H9 (cell line): ENCODE data around the gene FBXL22. TPM values are rescaled to one million over a fixed set of nuclear protein-coding genes. Genes with fewer than 3 reads are reported as not detected.

ENCODE experiments used
- DNase-seq: peaks from one replicate; pipeline ENCODE4 v3.0.0-alpha.2; 2017
- H2AFZ ChIP-seq: one replicate; pipeline ENCODE4 v1.6.1; 2013; ENCODE audit warnings: mild to moderate bottlenecking, low read length, control low read depth, moderate library complexity
- H2AK5ac ChIP-seq: 2 replicates; pipeline ENCODE4 v1.6.1; 2013; ENCODE audit warnings: low read length, control low read depth, mixed read lengths; ENCODE audit not compliant: insufficient read length
- H2BK120ac ChIP-seq: one replicate; pipeline ENCODE4 v1.6.1; 2013; ENCODE audit warnings: low read depth, mild to moderate bottlenecking, low read length, control low read depth, inconsistent platforms; ENCODE audit not compliant: poor library complexity, severe bottlenecking
- H2BK12ac ChIP-seq: 2 replicates; pipeline ENCODE4 v1.6.1; 2013; ENCODE audit warnings: low read length, control low read depth, mixed read lengths, low read depth; ENCODE audit not compliant: insufficient read length
- H2BK15ac ChIP-seq: 2 replicates; pipeline ENCODE4 v1.6.1; 2013; ENCODE audit warnings: low read depth, low read length, control low read depth
- H2BK20ac ChIP-seq: one replicate; pipeline ENCODE4 v1.6.1; 2013; ENCODE audit warnings: low read depth, mild to moderate bottlenecking, low read length, control low read depth, inconsistent platforms; ENCODE audit not compliant: poor library complexity, severe bottlenecking
- H2BK5ac ChIP-seq: 2 replicates; pipeline ENCODE4 v1.6.1; 2013; ENCODE audit warnings: low read length, control low read depth, mixed read lengths; ENCODE audit not compliant: insufficient read length
- H3K14ac ChIP-seq: 2 replicates; pipeline ENCODE4 v1.6.1; 2013; ENCODE audit warnings: low read length, control low read depth; ENCODE audit not compliant: insufficient read depth
- H3K18ac ChIP-seq: 2 replicates; pipeline ENCODE4 v1.6.1; 2013; ENCODE audit warnings: low read depth, mild to moderate bottlenecking, mixed read lengths, low read length, control low read depth; ENCODE audit not compliant: insufficient read length
- H3K23ac ChIP-seq: 2 replicates; pipeline ENCODE4 v1.6.1; 2013; ENCODE audit warnings: low read length, control low read depth, mixed read lengths, low read depth; ENCODE audit not compliant: insufficient read length
- H3K23me2 ChIP-seq: 2 replicates; pipeline ENCODE4 v1.6.1; 2013; ENCODE audit warnings: low read depth, mild to moderate bottlenecking, mixed read lengths, low read length, control low read depth; ENCODE audit not compliant: insufficient read length, poor library complexity, severe bottlenecking
- H3K27ac ChIP-seq: 2 replicates; pipeline ENCODE4 v1.5.1; 2013; ENCODE audit warnings: low read length, control low read depth, mixed read lengths, low read depth; ENCODE audit not compliant: insufficient read length
- H3K27me3 ChIP-seq: 2 replicates; pipeline ENCODE4 v1.6.1; 2013; ENCODE audit warnings: low read length, control low read depth, inconsistent platforms; ENCODE audit not compliant: insufficient read depth
- H3K4ac ChIP-seq: 2 replicates; pipeline ENCODE4 v1.6.1; 2013; ENCODE audit warnings: low read depth, mild to moderate bottlenecking, control low read depth, inconsistent platforms, low read length, moderate library complexity
- H3K4me1 ChIP-seq: 2 replicates; pipeline ENCODE4 v1.6.1; 2013; ENCODE audit warnings: low read length, control low read depth, inconsistent platforms; ENCODE audit not compliant: insufficient read depth
- H3K4me2 ChIP-seq: 2 replicates; pipeline ENCODE4 v1.6.1; 2013; ENCODE audit warnings: low read length, control low read depth, mixed read lengths; ENCODE audit not compliant: insufficient read length, insufficient read depth
- H3K56ac ChIP-seq: 2 replicates; pipeline ENCODE4 v1.6.1; 2013; ENCODE audit warnings: low read depth, mild to moderate bottlenecking, mixed read lengths, low read length, control low read depth; ENCODE audit not compliant: insufficient read length
- H3K79me1 ChIP-seq: 2 replicates; pipeline ENCODE4 v1.6.1; 2013; ENCODE audit warnings: low read depth, mild to moderate bottlenecking, moderate library complexity, low read length, control low read depth, inconsistent platforms; ENCODE audit not compliant: insufficient read depth, poor library complexity, severe bottlenecking
- H3K79me2 ChIP-seq: 2 replicates; pipeline ENCODE4 v1.6.1; 2013; ENCODE audit warnings: low read length, control low read depth, inconsistent platforms; ENCODE audit not compliant: insufficient read depth
- H3K9ac ChIP-seq: 2 replicates; pipeline ENCODE4 v1.6.1; 2013; ENCODE audit warnings: low read length, control low read depth, mixed read lengths; ENCODE audit not compliant: insufficient read length; ENCODE audit errors: extremely low read depth
- H3K9me3 ChIP-seq: one replicate; pipeline ENCODE4 v1.6.1; 2013; ENCODE audit warnings: low read depth, low read length, inconsistent platforms; ENCODE audit not compliant: control insufficient read depth
- H3T11ph ChIP-seq: one replicate; pipeline ENCODE4 v1.6.1; 2013; ENCODE audit warnings: mild to moderate bottlenecking, low read length, control low read depth, inconsistent platforms
- H4K20me1 ChIP-seq: one replicate; pipeline ENCODE4 v1.6.1; 2013; ENCODE audit not compliant: control insufficient read depth, insufficient read length, insufficient read depth
- H4K5ac ChIP-seq: 2 replicates; pipeline ENCODE4 v1.6.1; 2013; ENCODE audit warnings: low read depth, mild to moderate bottlenecking, mixed read lengths, low read length, control low read depth; ENCODE audit not compliant: insufficient read length
- H4K8ac ChIP-seq: replicated peaks from 2 replicates; pipeline ENCODE4 v1.6.1; 2013; ENCODE audit warnings: low read length, control low read depth, mixed read lengths, low read depth; ENCODE audit not compliant: insufficient read length
- H4K91ac ChIP-seq: 2 replicates; pipeline ENCODE4 v1.6.1; 2013; ENCODE audit warnings: low read depth, mild to moderate bottlenecking, moderate library complexity, mixed read lengths, low read length, control low read depth; ENCODE audit not compliant: insufficient read length
- H3K27ac Mint-ChIP-seq, 3 experiments: 2 replicates in 2 of 3; 3 replicates in 1 of 3; pipeline ENCODE4 v1.8.0; 2020 to 2021; ENCODE audit warnings: mixed read lengths in 3 of 3, mild to moderate bottlenecking in 1 of 3, moderate library complexity in 1 of 3
- H3K27me3 Mint-ChIP-seq: 2 replicates; pipeline ENCODE4 v1.8.0; 2021; ENCODE audit warnings: low read depth, mild to moderate bottlenecking, moderate library complexity, mixed read lengths
- H3K36me3 Mint-ChIP-seq, 3 experiments: 2 replicates in 2 of 3; 3 replicates in 1 of 3; pipeline ENCODE4 v1.8.0; 2020 to 2021; ENCODE audit warnings: low read depth in 3 of 3, mixed read lengths in 3 of 3; ENCODE audit not compliant: insufficient read depth in 1 of 3
- H3K4me1 Mint-ChIP-seq, 2 experiments: 2 replicates each; pipeline ENCODE4 v1.8.0; 2020; ENCODE audit warnings: mixed read lengths in 2 of 2
- H3K4me3 Mint-ChIP-seq, 2 experiments: 2 replicates in 1 of 2; 3 replicates in 1 of 2; pipeline ENCODE4 v1.8.0; 2020 to 2021; ENCODE audit warnings: mild to moderate bottlenecking in 2 of 2, mixed read lengths in 2 of 2, moderate library complexity in 1 of 2
- H3K9me3 Mint-ChIP-seq, 2 experiments: 2 replicates in 1 of 2; 3 replicates in 1 of 2; pipeline ENCODE4 v1.8.0; 2020; ENCODE audit warnings: mild to moderate bottlenecking in 2 of 2, mixed read lengths in 2 of 2, moderate library complexity in 1 of 2
- WGBS: extraction: QIAGEN DNeasy Blood & Tissue Kit; methylation state at CpG from one replicate; pipeline ENCODE4 v1.1.7; 2013; ENCODE audit warnings: missing lambda C conversion rate, low lambda C conversion rate, mixed read lengths; ENCODE audit not compliant: insufficient read length; ENCODE audit errors: extremely low coverage; 5-methylcytosine and 5-hydroxymethylcytosine counted together
- total RNA-seq: library from RNA; stranded (reverse); gene quantifications from 2 replicates; pipeline ENCODE4 v1.2.1, GENCODE V29; 2021
- TF ChIP-seq, protein P1 (sequence below): fragments of 200-600 bp; sonication (generic); conservative IDR thresholded peaks from 3 replicates; pipeline ENCODE4 v1.8.0; 2021; ENCODE audit warnings: antibody characterized with exemption, mild to moderate bottlenecking

Gene FBXL22
- total RNA-seq, 1 experiment from 2014 or later: 0.52 TPM

DNA sequence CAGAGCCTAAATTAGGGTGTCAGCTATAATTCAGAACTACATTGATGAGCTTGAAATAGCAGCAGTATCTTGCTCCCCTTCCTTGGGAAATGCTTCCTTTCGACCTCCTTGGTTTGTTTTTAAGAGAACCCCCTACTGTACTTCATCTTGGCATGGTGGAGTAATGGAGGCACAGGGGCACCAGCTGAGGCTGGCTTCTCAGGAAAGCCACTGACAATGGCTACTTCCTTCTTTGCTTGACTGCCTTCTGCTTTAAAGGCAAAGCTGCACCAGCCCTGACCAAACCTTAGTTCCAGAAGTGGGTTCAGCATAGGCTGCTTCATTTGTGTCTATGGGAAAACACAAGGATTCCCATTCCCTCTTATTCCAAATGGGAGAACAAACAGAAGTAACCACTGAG, 1.5 kb upstream of the FBXL22 start:
- H3K23me2 ChIP-seq: peaks cover 3% of the 10 kb centered on the region
- no peak overlapping the region for H2BK12ac ChIP-seq
- no peak overlapping the region for H3K27ac ChIP-seq
- no peak overlapping the region for H3T11ph ChIP-seq
- no CpG with 5 or more reads among the region's 1 CpG for WGBS
- H3K23ac ChIP-seq: no peak overlapping the region
- no peak overlapping the region for H2AFZ ChIP-seq
- H4K20me1 ChIP-seq: no peaks in the 10 kb centered on the region
- H3K27ac Mint-ChIP-seq: no peak overlapping the region; a peak in 1 of 7 replicates
- no peak overlapping the region for H3K4me3 Mint-ChIP-seq
- no peaks in the 10 kb centered on the region for H3K79me1 ChIP-seq
- H2BK5ac ChIP-seq: no peak overlapping the region
- no peaks in the 10 kb centered on the region for H3K79me2 ChIP-seq
- H3K4me2 ChIP-seq: no peak overlapping the region
- H4K5ac ChIP-seq: no peak overlapping the region
- H3K9me3 ChIP-seq: no peaks in the 10 kb centered on the region
- H3K4ac ChIP-seq: no peak overlapping the region
- peaks cover 6 to 12% (median 10%) of the 10 kb centered on the region in 3 experiments; a peak in 6 of 7 replicates for H3K36me3 Mint-ChIP-seq
- no peak overlapping the region for H2AK5ac ChIP-seq
- no peak overlapping the region for H2BK20ac ChIP-seq
- H4K91ac ChIP-seq: no peak overlapping the region
- peaks cover 10% of the 10 kb centered on the region for H3K27me3 Mint-ChIP-seq
- no peaks in the 10 kb centered on the region; the same call in 1 of the 2 replicates for H3K4me1 ChIP-seq
- H3K14ac ChIP-seq: no peak overlapping the region
- no peak overlapping the region for H3K18ac ChIP-seq
- no peaks in the 10 kb centered on the region for H3K9me3 Mint-ChIP-seq
- H3K4me1 Mint-ChIP-seq: peaks cover 17 to 34% of the 10 kb centered on the region in 2 experiments
- no peak overlapping the region for H2BK15ac ChIP-seq
- no peak for DNase-seq
- H3K27me3 ChIP-seq: no peaks in the 10 kb centered on the region
- H3K9ac ChIP-seq: no peak overlapping the region
- no peak overlapping the region for H4K8ac ChIP-seq
- TF ChIP-seq, protein P1, sequence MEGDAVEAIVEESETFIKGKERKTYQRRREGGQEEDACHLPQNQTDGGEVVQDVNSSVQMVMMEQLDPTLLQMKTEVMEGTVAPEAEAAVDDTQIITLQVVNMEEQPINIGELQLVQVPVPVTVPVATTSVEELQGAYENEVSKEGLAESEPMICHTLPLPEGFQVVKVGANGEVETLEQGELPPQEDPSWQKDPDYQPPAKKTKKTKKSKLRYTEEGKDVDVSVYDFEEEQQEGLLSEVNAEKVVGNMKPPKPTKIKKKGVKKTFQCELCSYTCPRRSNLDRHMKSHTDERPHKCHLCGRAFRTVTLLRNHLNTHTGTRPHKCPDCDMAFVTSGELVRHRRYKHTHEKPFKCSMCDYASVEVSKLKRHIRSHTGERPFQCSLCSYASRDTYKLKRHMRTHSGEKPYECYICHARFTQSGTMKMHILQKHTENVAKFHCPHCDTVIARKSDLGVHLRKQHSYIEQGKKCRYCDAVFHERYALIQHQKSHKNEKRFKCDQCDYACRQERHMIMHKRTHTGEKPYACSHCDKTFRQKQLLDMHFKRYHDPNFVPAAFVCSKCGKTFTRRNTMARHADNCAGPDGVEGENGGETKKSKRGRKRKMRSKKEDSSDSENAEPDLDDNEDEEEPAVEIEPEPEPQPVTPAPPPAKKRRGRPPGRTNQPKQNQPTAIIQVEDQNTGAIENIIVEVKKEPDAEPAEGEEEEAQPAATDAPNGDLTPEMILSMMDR: no peak
- H3K56ac ChIP-seq: no peak overlapping the region
- H2BK120ac ChIP-seq: no peak overlapping the region
